ENCODE measurements around the gene KCNJ15.

Gene KCNJ15

DNA sequence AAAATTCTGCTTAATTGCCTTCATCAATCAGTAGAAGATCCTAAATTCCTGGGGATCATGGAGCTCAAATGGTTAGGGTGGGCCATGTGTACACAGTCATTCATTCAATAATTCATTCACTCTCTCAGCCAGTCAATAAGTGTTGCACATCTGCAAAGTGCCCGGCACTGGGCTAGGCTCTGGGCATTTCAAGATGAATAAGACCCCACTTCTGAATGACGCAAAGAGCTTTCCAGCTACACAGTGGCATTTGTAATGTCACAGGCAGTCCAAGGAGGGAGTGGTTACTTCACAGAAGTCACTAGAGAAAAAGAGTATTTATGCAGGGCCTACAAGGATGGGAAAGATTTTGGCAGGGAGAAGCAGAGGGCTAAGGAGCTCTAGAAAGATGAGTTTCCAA is 93.2 kb downstream of the KCNJ15 start:
- Histone ChIP-seq H3K4me2 (no peak overlapping the region), H3K4me3 (IDR thresholded peaks at IDR 0.05; ENCODE audit: insufficient read depth, low read depth, low read length) (no peak overlapping the region), H3K9ac (no peak overlapping the region), H3K4me1 (ENCODE audit: low read depth, poor library complexity, severe bottlenecking) (no peaks in the 10 kb centered on the region), H2AFZ (ENCODE audit: low read depth) (no peak overlapping the region), H4K20me1 (ENCODE audit: insufficient read depth) (no peaks in the 10 kb centered on the region), H3K27me3 (ENCODE audit: insufficient read depth, low read depth) (no peaks in the 10 kb centered on the region), H3K36me3 (ENCODE audit: insufficient read depth) (no peaks in the 10 kb centered on the region), H3K27ac (no peak overlapping the region), H3K79me2 (ENCODE audit: insufficient read depth, low read depth) (no peaks in the 10 kb centered on the region)
- TF ChIP-seq, protein P1, sequence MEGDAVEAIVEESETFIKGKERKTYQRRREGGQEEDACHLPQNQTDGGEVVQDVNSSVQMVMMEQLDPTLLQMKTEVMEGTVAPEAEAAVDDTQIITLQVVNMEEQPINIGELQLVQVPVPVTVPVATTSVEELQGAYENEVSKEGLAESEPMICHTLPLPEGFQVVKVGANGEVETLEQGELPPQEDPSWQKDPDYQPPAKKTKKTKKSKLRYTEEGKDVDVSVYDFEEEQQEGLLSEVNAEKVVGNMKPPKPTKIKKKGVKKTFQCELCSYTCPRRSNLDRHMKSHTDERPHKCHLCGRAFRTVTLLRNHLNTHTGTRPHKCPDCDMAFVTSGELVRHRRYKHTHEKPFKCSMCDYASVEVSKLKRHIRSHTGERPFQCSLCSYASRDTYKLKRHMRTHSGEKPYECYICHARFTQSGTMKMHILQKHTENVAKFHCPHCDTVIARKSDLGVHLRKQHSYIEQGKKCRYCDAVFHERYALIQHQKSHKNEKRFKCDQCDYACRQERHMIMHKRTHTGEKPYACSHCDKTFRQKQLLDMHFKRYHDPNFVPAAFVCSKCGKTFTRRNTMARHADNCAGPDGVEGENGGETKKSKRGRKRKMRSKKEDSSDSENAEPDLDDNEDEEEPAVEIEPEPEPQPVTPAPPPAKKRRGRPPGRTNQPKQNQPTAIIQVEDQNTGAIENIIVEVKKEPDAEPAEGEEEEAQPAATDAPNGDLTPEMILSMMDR (conservative IDR thresholded peaks at IDR 0.05; ENCODE audit: low read depth, low read length): no peak

DNA sequence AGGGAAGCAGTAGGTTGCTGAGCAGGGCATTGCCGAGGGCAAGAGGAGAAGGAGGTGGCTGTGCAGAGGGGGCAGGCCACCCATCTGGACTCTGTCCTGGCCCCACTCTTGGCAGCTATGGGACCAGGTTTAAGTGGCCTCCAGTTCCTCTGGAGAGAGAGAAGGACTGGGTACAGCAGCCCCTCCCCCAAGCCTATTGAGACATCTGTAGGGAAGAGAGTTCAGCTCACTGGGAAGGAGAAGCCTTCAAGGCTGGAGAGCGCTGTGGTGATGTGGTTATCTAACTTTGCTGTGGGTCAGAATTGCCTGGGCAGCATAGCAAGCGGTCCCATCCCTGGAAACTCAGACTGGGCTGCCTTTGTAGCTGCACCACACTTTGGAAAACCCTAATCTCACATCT is 93.9 kb downstream of the KCNJ15 start:
- TF ChIP-seq, protein P1 (conservative IDR thresholded peaks at IDR 0.05; ENCODE audit: low read depth, low read length): no peak
- Histone ChIP-seq H3K36me3 (ENCODE audit: insufficient read depth) (no peaks in the 10 kb centered on the region), H3K4me1 (ENCODE audit: low read depth, poor library complexity, severe bottlenecking) (no peaks in the 10 kb centered on the region), H3K79me2 (ENCODE audit: insufficient read depth, low read depth) (no peaks in the 10 kb centered on the region), H2AFZ (ENCODE audit: low read depth) (no peak overlapping the region), H3K27ac (no peak overlapping the region), H3K4me3 (IDR thresholded peaks at IDR 0.05; ENCODE audit: insufficient read depth, low read depth, low read length) (no peak overlapping the region), H3K9ac (no peak overlapping the region), H4K20me1 (ENCODE audit: insufficient read depth) (no peaks in the 10 kb centered on the region), H3K27me3 (ENCODE audit: insufficient read depth, low read depth) (no peaks in the 10 kb centered on the region), H3K4me2 (no peak overlapping the region)

DNA sequence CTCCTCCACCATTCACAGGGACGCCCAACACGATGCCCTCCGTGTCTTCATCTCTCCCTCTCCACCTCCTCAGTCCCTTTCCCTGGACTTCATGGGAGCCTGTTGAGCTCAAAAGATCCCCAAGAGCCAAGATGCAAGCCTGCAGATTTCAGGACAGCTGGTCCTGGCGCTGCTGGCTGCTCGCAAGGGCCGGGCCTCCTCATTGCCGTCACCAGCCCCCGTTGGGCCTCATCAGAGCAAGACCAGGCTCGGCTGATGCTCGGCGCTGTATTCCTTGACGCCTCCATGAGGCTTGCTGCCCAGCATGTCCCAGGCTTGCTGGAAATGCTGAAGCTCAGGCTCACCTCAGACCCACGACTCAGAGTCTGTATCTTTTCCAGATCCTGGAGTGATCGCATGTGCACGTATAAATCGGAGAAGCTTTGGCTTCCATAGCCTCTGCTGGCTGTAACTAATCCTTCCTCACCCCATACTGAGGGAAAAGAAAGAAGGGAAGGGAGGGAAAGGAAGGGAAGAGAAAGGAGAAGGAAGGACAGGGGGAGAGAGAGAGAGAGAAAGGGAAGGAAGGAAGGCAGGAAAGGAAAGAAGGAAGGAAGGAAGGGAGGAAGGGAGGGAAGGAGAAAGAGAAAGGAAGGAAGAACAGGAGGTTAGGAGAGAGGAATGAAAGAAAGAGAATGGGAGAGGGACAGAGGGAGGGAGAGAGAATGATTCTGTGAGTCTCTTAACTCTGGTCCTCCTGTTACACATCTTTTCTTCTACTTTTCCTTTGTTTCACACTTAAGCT is 94.6 kb downstream of the KCNJ15 start:
- no peak overlapping the region for H3K9ac ChIP-seq
- no peak overlapping the region for H3K4me3 ChIP-seq (IDR thresholded peaks at IDR 0.05; ENCODE audit: insufficient read depth, low read depth, low read length)
- no peaks in the 10 kb centered on the region for H4K20me1 ChIP-seq (ENCODE audit: insufficient read depth)
- H3K79me2 ChIP-seq (ENCODE audit: insufficient read depth, low read depth): no peaks in the 10 kb centered on the region
- no peaks in the 10 kb centered on the region for H3K4me1 ChIP-seq (ENCODE audit: low read depth, poor library complexity, severe bottlenecking)
- H2AFZ ChIP-seq (ENCODE audit: low read depth): no peak overlapping the region
- H3K27me3 ChIP-seq (ENCODE audit: insufficient read depth, low read depth): no peaks in the 10 kb centered on the region
- TF ChIP-seq, protein P1 (conservative IDR thresholded peaks at IDR 0.05; ENCODE audit: low read depth, low read length): no peak
- no peak overlapping the region for H3K27ac ChIP-seq
- H3K4me2 ChIP-seq: no peak overlapping the region
- H3K36me3 ChIP-seq (ENCODE audit: insufficient read depth): no peaks in the 10 kb centered on the region

DNA sequence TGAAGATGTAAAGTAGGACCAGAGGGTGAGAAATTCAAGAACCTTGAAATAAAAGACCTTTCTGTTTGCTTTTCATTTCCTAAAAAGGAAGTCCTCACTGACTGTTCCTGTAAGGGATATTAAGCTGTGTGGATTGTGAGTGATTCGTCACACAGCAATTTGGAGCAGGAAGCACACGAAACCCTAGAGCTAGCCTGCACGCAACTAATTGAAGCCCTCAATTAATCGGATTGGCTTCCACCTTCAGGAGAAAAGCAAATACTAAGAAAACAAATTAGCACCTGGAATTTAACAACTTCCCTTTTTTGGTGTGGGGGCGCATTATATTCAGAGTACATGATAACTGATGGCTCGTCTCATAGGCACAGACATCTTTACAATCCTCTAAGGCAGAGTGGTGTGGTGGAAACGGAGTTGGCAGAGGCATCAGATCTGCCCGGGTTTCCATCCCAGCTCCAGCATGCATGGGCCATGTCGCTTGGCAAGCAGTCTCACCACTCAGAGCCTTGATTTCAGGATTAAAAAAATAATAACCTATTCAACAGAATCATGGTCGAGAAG is 95.2 kb downstream of the KCNJ15 start:
- Histone ChIP-seq H3K4me2 (no peak overlapping the region), H3K79me2 (ENCODE audit: insufficient read depth, low read depth) (no peaks in the 10 kb centered on the region), H4K20me1 (ENCODE audit: insufficient read depth) (no peaks in the 10 kb centered on the region), H2AFZ (ENCODE audit: low read depth) (no peak overlapping the region), H3K36me3 (ENCODE audit: insufficient read depth) (no peaks in the 10 kb centered on the region), H3K27me3 (ENCODE audit: insufficient read depth, low read depth) (no peaks in the 10 kb centered on the region), H3K27ac (no peak overlapping the region), H3K4me1 (ENCODE audit: low read depth, poor library complexity, severe bottlenecking) (no peaks in the 10 kb centered on the region), H3K4me3 (IDR thresholded peaks at IDR 0.05; ENCODE audit: insufficient read depth, low read depth, low read length) (no peak overlapping the region), H3K9ac (no peak overlapping the region)
- TF ChIP-seq, protein P1 (conservative IDR thresholded peaks at IDR 0.05; ENCODE audit: low read depth, low read length): no peak

Data from KMS-11 (cell line).